ENCODE results near the gene ASGR2.

ASGR2 gene

DNA sequence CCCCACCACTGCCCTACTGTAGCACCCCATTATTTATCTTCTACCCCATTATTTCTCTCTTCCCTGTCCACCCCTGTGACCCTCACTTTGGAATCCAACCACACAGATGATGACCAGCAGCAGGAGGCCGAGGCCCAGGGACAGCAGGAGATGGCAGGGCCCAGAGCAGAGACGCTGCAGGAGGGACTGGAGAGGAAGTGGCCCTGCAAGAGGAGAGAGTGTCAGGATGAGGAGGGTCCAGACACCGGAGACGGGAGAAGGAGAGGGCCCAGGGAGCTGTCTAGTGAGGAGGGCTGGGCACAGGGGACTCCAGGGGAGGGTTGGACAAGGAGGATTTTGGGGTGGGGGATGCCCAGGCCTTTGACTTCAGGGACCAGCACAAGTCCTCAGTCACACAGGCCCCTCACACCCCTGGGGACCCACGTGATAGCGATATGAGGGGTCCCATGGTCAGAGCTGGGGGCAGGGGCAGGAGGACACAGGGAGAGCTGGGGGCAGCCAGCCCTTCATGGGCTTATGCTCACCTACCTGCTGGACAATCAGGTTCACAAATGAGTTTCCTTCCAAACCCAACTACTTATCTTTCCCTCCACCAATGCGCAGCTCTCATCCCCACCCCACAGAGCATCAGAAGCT lies 36.6 kb downstream of the ASGR2 start:
- Mint-ChIP-seq H3K9me3 (no peaks in the 10 kb centered on the region), H3K27me3 (peaks cover 2% of the 10 kb centered on the region), H3K4me3 (no peak overlapping the region), H3K36me3 (ENCODE audit: low read depth) (no peaks in the 10 kb centered on the region), H3K4me1 (peaks cover 19% of the 10 kb centered on the region), H3K27ac (no peak overlapping the region)
- DNase-seq, result no peak
- ATAC-seq, result no peak

DNA sequence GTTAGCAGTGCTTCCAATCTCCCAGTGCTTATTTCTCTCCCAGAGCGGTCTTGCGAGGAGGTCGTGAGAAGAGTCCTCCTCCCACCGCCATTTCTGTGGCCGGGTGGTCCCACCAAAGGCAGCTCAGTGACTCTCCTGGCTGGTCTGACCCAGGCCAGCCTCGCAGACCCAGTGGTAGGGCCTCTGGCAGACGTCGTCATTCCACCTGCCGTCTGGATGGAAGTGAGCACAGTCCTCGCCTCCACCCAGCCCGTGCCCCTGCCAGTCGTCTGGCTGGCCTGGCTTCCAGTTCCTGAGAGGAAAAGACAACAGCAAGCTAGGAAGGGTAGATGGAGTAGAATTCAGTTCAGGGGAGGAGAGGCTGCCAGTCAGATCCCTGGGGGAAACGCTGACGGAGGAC lies 39.7 kb downstream of the ASGR2 start:
- Mint-ChIP-seq H3K4me3 (no peak overlapping the region), H3K27me3 (peaks cover 2% of the 10 kb centered on the region), H3K9me3 (no peaks in the 10 kb centered on the region), H3K27ac (no peak overlapping the region), H3K4me1 (no peaks in the 10 kb centered on the region), H3K36me3 (ENCODE audit: low read depth) (no peaks in the 10 kb centered on the region)
- no peak for DNase-seq
- no peak for ATAC-seq

GRCh38 chr17:7072406-7072805 lies 42.2 kb downstream of the ASGR2 start:
- no peaks in the 10 kb centered on the region for H3K36me3 Mint-ChIP-seq (ENCODE audit: low read depth)
- H3K4me1 Mint-ChIP-seq, result no peaks in the 10 kb centered on the region
- no peak overlapping the region for H3K4me3 Mint-ChIP-seq
- ATAC-seq, result no peak
- peaks cover 2% of the 10 kb centered on the region for H3K27me3 Mint-ChIP-seq
- H3K9me3 Mint-ChIP-seq, result peaks cover 12% of the 10 kb centered on the region
- no peak for DNase-seq
- no peak overlapping the region for H3K27ac Mint-ChIP-seq

DNA sequence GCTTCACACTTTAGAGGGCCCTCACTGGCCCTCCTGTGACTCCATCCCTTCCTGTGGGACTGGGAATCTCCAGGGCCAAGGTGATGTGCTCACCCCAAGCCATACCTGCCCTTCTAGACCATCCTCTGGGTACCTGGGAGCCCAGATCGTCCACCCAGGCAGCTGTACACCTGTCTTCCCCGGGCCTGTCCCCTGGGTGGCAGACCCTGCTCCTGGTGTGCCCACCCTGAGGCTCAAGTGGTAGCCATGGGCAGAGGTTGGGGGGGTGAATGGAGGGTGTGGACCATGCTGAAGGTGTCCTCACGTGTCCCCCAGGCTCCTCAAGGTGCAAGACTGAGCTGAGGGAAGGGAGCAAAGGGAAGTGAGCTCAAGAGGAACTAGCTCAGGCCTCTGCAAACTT lies 43.9 kb downstream of the ASGR2 start:
- Mint-ChIP-seq H3K36me3 (ENCODE audit: low read depth) (no peaks in the 10 kb centered on the region), H3K9me3 (peaks cover 12% of the 10 kb centered on the region), H3K27ac (no peak overlapping the region)

DNA sequence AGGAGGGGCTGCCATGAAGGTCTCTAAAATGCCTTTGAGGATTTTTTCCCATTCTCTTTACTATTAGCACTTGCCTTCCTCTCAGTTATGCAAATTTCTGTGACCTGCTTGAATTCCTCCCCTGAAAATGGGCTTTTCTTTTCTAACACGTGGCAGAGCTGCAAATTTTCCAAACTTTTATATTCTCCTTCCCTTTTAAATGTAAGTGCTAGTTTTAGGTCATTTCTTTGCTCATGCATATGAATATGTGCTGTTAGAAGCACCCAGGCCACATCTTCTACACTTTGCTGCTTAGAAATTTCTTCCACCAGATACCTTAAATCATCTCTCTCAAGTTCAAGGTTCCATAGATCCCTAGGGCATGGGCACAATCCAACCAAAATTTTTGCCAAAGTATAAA lies 46.4 kb downstream of the ASGR2 start:
- Mint-ChIP-seq H3K27me3 (peaks cover 10% of the 10 kb centered on the region), H3K4me1 (no peaks in the 10 kb centered on the region), H3K27ac (no peak overlapping the region), H3K4me3 (no peak overlapping the region), H3K9me3 (peaks cover 12% of the 10 kb centered on the region), H3K36me3 (ENCODE audit: low read depth) (no peaks in the 10 kb centered on the region)
- ATAC-seq (no peak), DNase-seq (no peak)

More for the DNA sequence above, 43.9 kb downstream of the ASGR2 start:
- peaks cover 2% of the 10 kb centered on the region for H3K27me3 Mint-ChIP-seq
- no peaks in the 10 kb centered on the region for H3K4me1 Mint-ChIP-seq
- ATAC-seq, result no peak
- DNase-seq, result no peak
- no peak overlapping the region for H3K4me3 Mint-ChIP-seq

GRCh38 chr17:7067198-7067597 lies 47.4 kb downstream of the ASGR2 start:
- Mint-ChIP-seq H3K27ac (no peak overlapping the region), H3K36me3 (ENCODE audit: low read depth) (no peaks in the 10 kb centered on the region), H3K27me3 (peaks cover 11% of the 10 kb centered on the region), H3K4me1 (no peaks in the 10 kb centered on the region), H3K4me3 (no peak overlapping the region), H3K9me3 (peaks cover 12% of the 10 kb centered on the region)
- DNase-seq, result no peak
- no peak for ATAC-seq

- Mint-ChIP-seq H3K27ac (no peak overlapping the region), H3K36me3 (ENCODE audit: low read depth) (no peaks in the 10 kb centered on the region), H3K4me1 (peaks cover 19% of the 10 kb centered on the region), H3K4me3 (no peak overlapping the region), H3K9me3 (peaks cover 12% of the 10 kb centered on the region), H3K27me3 (peaks cover 15% of the 10 kb centered on the region)
- no peak for ATAC-seq
- DNase-seq, result no peak
These were observed 50.4 kb downstream of the ASGR2 start for GRCh38 chr17:7064261-7064660.

- ATAC-seq, result no peak
- Mint-ChIP-seq H3K27me3 (peaks cover 21% of the 10 kb centered on the region), H3K4me3 (no peak overlapping the region), H3K36me3 (ENCODE audit: low read depth) (no peaks in the 10 kb centered on the region), H3K27ac (no peak overlapping the region), H3K4me1 (peaks cover 25% of the 10 kb centered on the region), H3K9me3 (peaks cover 6% of the 10 kb centered on the region)
- no peak for DNase-seq
These were observed 51.0 kb downstream of the ASGR2 start for GRCh38 chr17:7063518-7064094.

DNA sequence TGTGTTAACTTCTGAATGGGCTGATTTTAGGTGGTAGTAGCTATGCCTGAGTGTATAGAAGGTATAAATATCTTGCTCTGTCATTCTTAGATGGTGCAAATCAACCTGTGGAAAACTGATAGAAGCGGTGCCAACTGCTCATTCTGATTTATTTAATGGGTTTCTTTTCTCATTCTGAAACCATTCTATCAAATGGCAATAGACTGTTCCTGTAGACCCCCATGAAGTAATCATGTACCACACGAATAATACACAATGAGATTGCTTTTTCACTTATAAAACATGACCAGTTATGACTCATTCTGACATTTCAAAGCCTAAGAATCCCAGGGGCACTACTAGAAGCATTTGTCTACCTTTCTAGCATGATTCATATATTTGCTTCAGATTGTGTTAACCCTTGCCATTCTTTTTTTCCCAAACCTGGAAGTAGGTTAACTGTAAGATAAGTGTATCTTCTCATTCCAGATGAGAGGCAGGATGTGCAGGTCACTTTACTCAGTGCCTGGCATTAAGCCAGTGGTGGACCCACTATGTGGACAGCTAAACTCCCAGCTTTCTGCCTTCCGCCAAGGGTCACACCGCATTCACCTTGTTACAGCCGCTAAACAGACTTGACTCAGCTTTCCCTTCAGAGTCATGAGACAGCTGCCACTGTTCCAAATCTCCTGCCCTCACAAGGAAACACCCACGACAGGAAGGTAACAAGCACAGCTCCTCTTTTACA lies 54.3 kb downstream of the ASGR2 start:
- peaks cover 25% of the 10 kb centered on the region for H3K4me1 Mint-ChIP-seq
- H3K9me3 Mint-ChIP-seq, result no peaks in the 10 kb centered on the region
- H3K36me3 Mint-ChIP-seq (ENCODE audit: low read depth), result no peaks in the 10 kb centered on the region
- no peak overlapping the region for H3K4me3 Mint-ChIP-seq
- peak overlapping the region; percentile 92 for H3K27ac Mint-ChIP-seq
- DNase-seq (peak; percentile 44), ATAC-seq (peak; percentile 86)
- H3K27me3 Mint-ChIP-seq, result peaks cover 21% of the 10 kb centered on the region

DNA sequence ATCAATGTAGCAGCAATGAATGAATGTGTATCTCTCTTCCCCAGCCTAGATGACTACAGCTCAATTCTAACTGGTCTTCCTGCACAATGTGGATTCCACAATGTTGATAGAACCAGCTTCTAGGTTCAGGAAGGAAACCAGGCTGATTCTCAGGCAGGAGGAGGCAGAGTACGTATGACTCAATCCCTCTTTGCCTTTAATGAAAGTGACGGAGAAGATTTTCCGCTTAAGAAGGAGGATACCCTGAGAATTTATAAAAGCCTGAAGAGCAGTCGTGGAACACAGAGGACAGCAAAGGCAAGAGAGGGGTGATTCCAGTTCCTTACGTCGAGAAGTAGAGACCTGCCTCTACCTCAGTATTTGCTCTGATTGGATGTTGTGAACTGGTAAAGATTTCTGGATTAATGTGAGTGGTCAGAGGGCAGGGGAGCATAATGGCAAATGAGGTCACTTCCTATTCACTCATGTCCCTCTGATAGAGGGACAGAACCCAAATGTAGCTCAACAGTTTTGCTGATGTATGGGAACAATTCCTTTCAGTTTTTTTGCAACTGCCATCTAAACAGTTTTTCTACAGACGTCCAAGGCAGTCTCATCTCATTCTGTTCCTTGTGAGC lies 55.7 kb downstream of the ASGR2 start:
- Mint-ChIP-seq H3K27me3 (peaks cover 15% of the 10 kb centered on the region), H3K36me3 (ENCODE audit: low read depth) (no peaks in the 10 kb centered on the region), H3K27ac (peak overlapping the region; percentile 25), H3K4me1 (peaks cover 25% of the 10 kb centered on the region), H3K9me3 (no peaks in the 10 kb centered on the region), H3K4me3 (no peak overlapping the region)
- DNase-seq, result no peak
- no peak for ATAC-seq

- Mint-ChIP-seq H3K27ac (no peak overlapping the region), H3K36me3 (ENCODE audit: low read depth) (no peaks in the 10 kb centered on the region), H3K27me3 (peaks cover 6% of the 10 kb centered on the region), H3K4me1 (peaks cover 26% of the 10 kb centered on the region), H3K9me3 (no peaks in the 10 kb centered on the region), H3K4me3 (no peak overlapping the region)
- no peak for ATAC-seq
- no peak for DNase-seq
These were observed 58.2 kb downstream of the ASGR2 start for GRCh38 chr17:7056386-7056785.
